ENCODE results near the gene STRA6.

The STRA6 gene

DNA sequence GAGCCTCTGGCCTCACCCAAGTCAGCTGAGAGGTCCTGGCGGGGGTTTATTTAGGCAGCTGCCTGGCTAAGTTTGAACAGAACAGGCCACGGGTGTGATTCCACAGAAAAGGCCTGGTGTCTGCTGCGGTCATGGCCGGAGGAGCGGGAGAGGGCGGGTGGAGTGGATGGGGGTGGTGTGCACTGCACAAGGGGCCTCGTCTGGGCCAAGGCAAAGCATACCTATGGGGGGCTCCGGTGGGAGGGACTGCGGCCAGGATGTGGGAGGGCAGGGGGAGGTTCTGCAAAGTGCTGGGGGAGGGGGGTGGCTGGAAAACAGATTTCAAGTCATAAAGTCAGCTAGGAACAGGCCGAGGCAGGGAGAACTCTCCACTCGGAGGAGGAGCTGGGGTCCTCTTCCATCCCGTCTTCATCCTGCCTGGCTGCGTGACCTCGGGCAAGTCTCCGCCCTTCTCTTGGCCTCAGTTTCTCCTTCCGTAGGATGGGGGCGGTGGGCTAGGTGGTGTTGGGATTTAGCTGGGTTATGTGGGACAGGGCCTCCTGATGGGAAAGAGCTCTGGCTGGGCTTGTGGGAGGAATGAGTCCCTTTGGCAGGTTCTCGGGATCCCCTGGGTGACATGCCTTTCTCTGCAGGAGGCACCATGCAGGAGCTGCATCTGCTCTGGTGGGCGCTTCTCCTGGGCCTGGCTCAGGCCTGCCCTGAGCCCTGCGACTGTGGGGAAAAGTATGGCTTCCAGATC lies 28.2 kb downstream of the STRA6 start:
- TF ChIP-seq ZNF384 (IDR thresholded peaks at IDR 0.05) (no peak), NFRKB (IDR thresholded peaks at IDR 0.05) (no peak), FOXK2 (IDR thresholded peaks at IDR 0.05) (no peak), CTBP1 (IDR thresholded peaks at IDR 0.05; ENCODE audit: borderline replicate concordance) (no peak), HDGF (IDR thresholded peaks at IDR 0.05; ENCODE audit: borderline replicate concordance) (no peak), TARDBP (IDR thresholded peaks at IDR 0.05) (no peak), ARNT (IDR thresholded peaks at IDR 0.05) (no peak), SUZ12 (IDR thresholded peaks at IDR 0.05) (no peak), L3MBTL2 (conservative IDR thresholded peaks at IDR 0.05) (no peak), SP1 (IDR thresholded peaks at IDR 0.05) (no peak), PKNOX1 (IDR thresholded peaks at IDR 0.05) (no peak), FOXA1 (IDR thresholded peaks at IDR 0.05) (no peak), BHLHE40 (IDR thresholded peaks at IDR 0.05; ENCODE audit: borderline replicate concordance) (no peak), FOXM1 (IDR thresholded peaks at IDR 0.05; ENCODE audit: borderline replicate concordance) (no peak), ELF4 (IDR thresholded peaks at IDR 0.05) (no peak), LEF1 (IDR thresholded peaks at IDR 0.05; ENCODE audit: borderline replicate concordance) (no peak)
- CTCF ChIA-PET: interaction anchor here (1.0 kb wide), 1 partner anchor 137 kb away, joined by 4 read pairs; no protein-coding TSS in a partner anchor
- no peak for DNase-seq (ENCODE audit: extremely low spot score)
- POLR2A ChIA-PET: interaction anchor here (1.6 kb wide), 1 partner anchor 28 kb away, joined by 4 read pairs; the partner anchor contains the start of gene STRA6

- DNase-seq (ENCODE audit: extremely low spot score): no peak
- CTCF ChIA-PET: interaction anchor here (1.0 kb wide), 1 partner anchor 138 kb away, joined by 4 read pairs; no protein-coding TSS in a partner anchor
- POLR2A ChIA-PET: interaction anchor here (1.6 kb wide), 1 partner anchor 29 kb away, joined by 4 read pairs; the partner anchor contains the start of gene STRA6
- no peak for TF ChIP-seq ELF4 (IDR thresholded peaks at IDR 0.05)
- no peak for TF ChIP-seq SP1 (IDR thresholded peaks at IDR 0.05)
- TF ChIP-seq HDGF (IDR thresholded peaks at IDR 0.05; ENCODE audit: borderline replicate concordance): no peak
- TF ChIP-seq LEF1 (IDR thresholded peaks at IDR 0.05; ENCODE audit: borderline replicate concordance): no peak
- TF ChIP-seq L3MBTL2 (conservative IDR thresholded peaks at IDR 0.05): no peak
- TF ChIP-seq ARNT (IDR thresholded peaks at IDR 0.05): no peak
- no peak for TF ChIP-seq FOXK2 (IDR thresholded peaks at IDR 0.05)
- no peak for TF ChIP-seq FOXA1 (IDR thresholded peaks at IDR 0.05)
- no peak for TF ChIP-seq BHLHE40 (IDR thresholded peaks at IDR 0.05; ENCODE audit: borderline replicate concordance)
- no peak for TF ChIP-seq CTBP1 (IDR thresholded peaks at IDR 0.05; ENCODE audit: borderline replicate concordance)
These were observed 29.0 kb downstream of the STRA6 start, which contains the start of gene ISLR for GRCh38 chr15:74173380-74174218. TSS of gene ISLR (plus strand) at chr15:74173710. CDS start at chr15:74174859, 1,149 bp downstream.

DNA sequence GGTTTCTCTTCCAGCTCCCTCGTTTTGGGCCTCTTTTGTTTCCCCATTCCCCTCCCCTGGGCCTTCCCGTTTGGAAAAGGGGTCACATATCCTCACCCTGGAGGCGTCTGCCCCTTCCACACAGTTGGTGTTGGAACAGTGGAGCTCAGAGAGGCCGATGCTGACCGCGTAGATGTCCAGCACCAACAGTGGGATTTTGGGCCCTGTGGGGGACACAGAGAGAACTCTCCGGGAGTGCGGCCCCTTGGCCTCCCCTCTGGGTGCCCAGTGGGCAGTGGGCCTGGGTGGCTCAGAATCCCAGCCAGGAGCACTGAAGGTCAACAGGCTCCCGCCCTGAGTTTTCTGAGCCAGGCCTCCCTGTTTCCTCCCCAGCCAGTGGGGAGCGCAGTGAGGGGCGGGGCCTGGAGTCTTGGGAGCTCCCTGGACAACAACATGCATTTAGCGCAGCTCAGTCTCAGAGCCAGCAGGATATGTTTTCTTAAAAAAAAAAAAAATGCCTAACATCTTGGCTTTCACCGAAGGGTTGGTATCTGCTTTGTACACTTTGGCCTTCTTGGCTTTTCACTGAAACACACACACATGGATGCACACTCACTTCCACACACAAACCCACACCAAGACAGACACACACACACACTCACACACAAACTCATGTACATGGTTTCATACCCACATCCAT lies 29.7 kb downstream of the STRA6 start:
- DNase-seq (ENCODE audit: extremely low spot score): no peak
- CTCF ChIA-PET: no interaction called here
- POLR2A ChIA-PET: no interaction called here

DNA sequence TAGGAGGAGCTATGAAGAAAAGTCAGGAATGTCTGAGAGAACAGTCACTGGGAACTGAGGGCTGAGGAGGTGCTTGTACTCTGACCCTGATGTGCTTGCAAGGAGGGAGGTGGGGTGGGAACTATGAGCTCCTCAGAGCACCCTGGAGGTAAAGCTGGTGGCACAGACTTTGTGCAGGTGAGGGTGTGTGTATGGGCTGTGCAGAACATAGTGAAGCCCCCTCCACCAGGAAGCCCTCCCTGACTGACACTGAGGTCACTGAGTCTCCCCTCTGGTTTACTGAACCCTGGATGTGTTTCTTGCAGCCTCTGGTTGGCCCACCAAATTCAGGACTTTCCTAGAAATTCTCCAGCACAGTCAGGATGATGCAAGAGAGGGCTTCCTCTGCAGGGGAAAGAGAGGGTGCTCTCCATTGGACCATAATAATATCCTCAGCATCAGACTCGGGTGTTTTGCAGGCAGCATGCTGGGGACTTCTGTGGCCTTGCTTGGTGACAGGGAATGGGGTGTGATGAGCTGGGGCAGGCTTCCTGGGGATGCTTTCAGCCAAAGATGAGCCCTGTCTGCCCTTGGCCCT lies 30.5 kb downstream of the STRA6 start:
- CTCF ChIA-PET: no interaction called here

More for the DNA sequence above, 29.7 kb downstream of the STRA6 start:
- TF ChIP-seq L3MBTL2 (conservative IDR thresholded peaks at IDR 0.05) (no peak), ZNF384 (IDR thresholded peaks at IDR 0.05) (no peak), PKNOX1 (IDR thresholded peaks at IDR 0.05) (no peak), LEF1 (IDR thresholded peaks at IDR 0.05; ENCODE audit: borderline replicate concordance) (no peak)

GRCh38 chr15:74170875-74171578 lies 31.6 kb downstream of the STRA6 start:
- TF ChIP-seq HDGF (IDR thresholded peaks at IDR 0.05; ENCODE audit: borderline replicate concordance): no peak
- no peak for TF ChIP-seq CTBP1 (IDR thresholded peaks at IDR 0.05; ENCODE audit: borderline replicate concordance)
- TF ChIP-seq FOXK2 (IDR thresholded peaks at IDR 0.05): no peak
- TF ChIP-seq ZNF384 (IDR thresholded peaks at IDR 0.05): no peak
- no peak for TF ChIP-seq SP1 (IDR thresholded peaks at IDR 0.05)
- no peak for TF ChIP-seq LEF1 (IDR thresholded peaks at IDR 0.05; ENCODE audit: borderline replicate concordance)
- no peak for TF ChIP-seq L3MBTL2 (conservative IDR thresholded peaks at IDR 0.05)
- no peak for DNase-seq (ENCODE audit: extremely low spot score)
- ChIA-PET POLR2A (no interaction called here), CTCF (no interaction called here)

More for the DNA sequence above, 30.5 kb downstream of the STRA6 start:
- TF ChIP-seq LEF1 (IDR thresholded peaks at IDR 0.05; ENCODE audit: borderline replicate concordance) (no peak), L3MBTL2 (conservative IDR thresholded peaks at IDR 0.05) (no peak), TARDBP (IDR thresholded peaks at IDR 0.05) (no peak), FOXA1 (IDR thresholded peaks at IDR 0.05) (no peak), ELF4 (IDR thresholded peaks at IDR 0.05) (no peak)
- no peak for DNase-seq (ENCODE audit: extremely low spot score)
- POLR2A ChIA-PET: no interaction called here
